ENCODE measurements around the gene PALM2AKAP2. TPM values are rescaled to one million over a fixed set of nuclear protein-coding genes. Genes with fewer than 3 reads are reported as not detected.

PALM2AKAP2 gene
- total RNA-seq, 1 experiment from 2014 or later = 2.1 TPM

DNA sequence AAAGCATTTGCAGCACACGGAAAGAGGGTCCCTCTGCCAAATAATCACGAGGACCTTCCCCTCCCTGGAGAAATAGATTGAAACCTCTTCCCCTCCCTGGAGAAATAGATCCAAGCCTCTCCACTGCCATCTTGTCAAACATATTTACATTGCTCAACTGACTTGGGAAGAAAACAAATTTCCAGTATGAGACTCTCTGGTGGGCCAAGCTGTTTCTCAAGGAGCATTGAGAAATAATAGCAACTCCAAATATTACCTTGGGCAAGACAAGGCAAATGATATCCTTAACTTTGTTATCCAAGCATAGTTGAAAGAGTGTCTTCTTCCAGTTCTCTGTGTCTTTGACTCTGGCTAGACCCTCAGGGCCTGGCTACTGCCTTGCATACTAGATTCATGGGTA is 45.2 kb upstream of the PALM2AKAP2 start:
- Histone ChIP-seq H3K9me3 (ENCODE audit: insufficient read depth, low read depth) (no peaks in the 10 kb centered on the region; the same call in 1 of the 2 replicates), H2AFZ (no peak overlapping the region), H4K20me1 (ENCODE audit: insufficient read depth) (no peaks in the 10 kb centered on the region), H3K9me2 (ENCODE audit: insufficient read depth) (no peaks in the 10 kb centered on the region), H3K4me3 (no peak overlapping the region), H3K79me2 (ENCODE audit: low read depth) (no peaks in the 10 kb centered on the region), H3K27ac (no peak overlapping the region), H3K27me3 (ENCODE audit: insufficient read depth, low read depth) (no peaks in the 10 kb centered on the region), H3K4me2 (no peak overlapping the region), H3F3A (ENCODE audit: insufficient read depth, low read depth) (peaks cover 29% of the 10 kb centered on the region), H3K36me3 (ENCODE audit: low read depth) (no peaks in the 10 kb centered on the region), H3K4me1 (replicated peaks; ENCODE audit: insufficient read depth) (peaks cover 36% of the 10 kb centered on the region)
- ChIA-PET CTCF (no interaction called here), POLR2A (ENCODE audit: unreplicated experiment) (no interaction called here)
- intact Hi-C loops (cut with micrococcal nuclease; ENCODE audit: unreplicated experiment) = no loop called here
- no TSS peak for BruUV-seq (replicated peaks)
- no peak for TF ChIP-seq EZH2 (IDR thresholded peaks at IDR 0.05; ENCODE audit: low read depth)
- TF ChIP-seq, protein P1, sequence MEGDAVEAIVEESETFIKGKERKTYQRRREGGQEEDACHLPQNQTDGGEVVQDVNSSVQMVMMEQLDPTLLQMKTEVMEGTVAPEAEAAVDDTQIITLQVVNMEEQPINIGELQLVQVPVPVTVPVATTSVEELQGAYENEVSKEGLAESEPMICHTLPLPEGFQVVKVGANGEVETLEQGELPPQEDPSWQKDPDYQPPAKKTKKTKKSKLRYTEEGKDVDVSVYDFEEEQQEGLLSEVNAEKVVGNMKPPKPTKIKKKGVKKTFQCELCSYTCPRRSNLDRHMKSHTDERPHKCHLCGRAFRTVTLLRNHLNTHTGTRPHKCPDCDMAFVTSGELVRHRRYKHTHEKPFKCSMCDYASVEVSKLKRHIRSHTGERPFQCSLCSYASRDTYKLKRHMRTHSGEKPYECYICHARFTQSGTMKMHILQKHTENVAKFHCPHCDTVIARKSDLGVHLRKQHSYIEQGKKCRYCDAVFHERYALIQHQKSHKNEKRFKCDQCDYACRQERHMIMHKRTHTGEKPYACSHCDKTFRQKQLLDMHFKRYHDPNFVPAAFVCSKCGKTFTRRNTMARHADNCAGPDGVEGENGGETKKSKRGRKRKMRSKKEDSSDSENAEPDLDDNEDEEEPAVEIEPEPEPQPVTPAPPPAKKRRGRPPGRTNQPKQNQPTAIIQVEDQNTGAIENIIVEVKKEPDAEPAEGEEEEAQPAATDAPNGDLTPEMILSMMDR (conservative IDR thresholded peaks at IDR 0.05) = no peak
- DNase-seq = no peak

DNA sequence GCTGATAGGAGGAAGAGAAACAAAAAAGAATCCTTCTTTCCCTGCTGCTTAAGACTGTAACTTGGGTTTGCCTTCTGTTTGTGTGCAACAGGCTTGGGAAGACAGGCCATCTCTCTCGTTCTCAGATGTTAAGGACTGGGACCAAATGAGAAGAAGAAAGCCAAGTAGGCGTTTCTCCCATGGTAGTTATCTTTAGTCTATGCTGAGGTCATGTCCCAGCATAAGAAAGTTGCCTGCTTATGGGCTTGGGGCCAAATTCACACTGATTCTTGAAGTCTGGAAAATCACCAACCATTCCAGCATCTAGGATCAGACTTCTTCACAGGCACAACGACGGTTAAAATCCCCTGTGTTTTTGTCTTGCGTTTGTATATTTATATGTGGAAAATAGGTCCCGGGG is 44.2 kb upstream of the PALM2AKAP2 start:
- H3K27ac ChIP-seq = no peak overlapping the region
- no peaks in the 10 kb centered on the region; the same call in 1 of the 2 replicates for H3K9me3 ChIP-seq (ENCODE audit: insufficient read depth, low read depth)
- H3K9me2 ChIP-seq (ENCODE audit: insufficient read depth) = no peaks in the 10 kb centered on the region
- peaks cover 32% of the 10 kb centered on the region for H3K4me1 ChIP-seq (replicated peaks; ENCODE audit: insufficient read depth)
- no TSS peak for BruUV-seq (replicated peaks)
- no peak overlapping the region for H3K4me3 ChIP-seq
- no peak for TF ChIP-seq EZH2 (IDR thresholded peaks at IDR 0.05; ENCODE audit: low read depth)
- TF ChIP-seq, protein P1 (conservative IDR thresholded peaks at IDR 0.05) = no peak
- no peak overlapping the region for H2AFZ ChIP-seq
- no peaks in the 10 kb centered on the region for H3K27me3 ChIP-seq (ENCODE audit: insufficient read depth, low read depth)
- H3K36me3 ChIP-seq (ENCODE audit: low read depth) = no peaks in the 10 kb centered on the region
- H3K4me2 ChIP-seq = no peak overlapping the region
- peaks cover 26% of the 10 kb centered on the region; the same call in 1 of the 2 replicates for H3F3A ChIP-seq (ENCODE audit: insufficient read depth, low read depth)
- no peaks in the 10 kb centered on the region for H3K79me2 ChIP-seq (ENCODE audit: low read depth)
- CTCF ChIA-PET = no interaction called here
- DNase-seq = no peak
- H4K20me1 ChIP-seq (ENCODE audit: insufficient read depth) = no peaks in the 10 kb centered on the region
- POLR2A ChIA-PET (ENCODE audit: unreplicated experiment) = interaction anchor here (0.7 kb wide), 1 partner anchor 15 kb away, joined by 3 read pairs; no protein-coding TSS in a partner anchor
- intact Hi-C loops (cut with micrococcal nuclease; ENCODE audit: unreplicated experiment) = no loop called here

DNA sequence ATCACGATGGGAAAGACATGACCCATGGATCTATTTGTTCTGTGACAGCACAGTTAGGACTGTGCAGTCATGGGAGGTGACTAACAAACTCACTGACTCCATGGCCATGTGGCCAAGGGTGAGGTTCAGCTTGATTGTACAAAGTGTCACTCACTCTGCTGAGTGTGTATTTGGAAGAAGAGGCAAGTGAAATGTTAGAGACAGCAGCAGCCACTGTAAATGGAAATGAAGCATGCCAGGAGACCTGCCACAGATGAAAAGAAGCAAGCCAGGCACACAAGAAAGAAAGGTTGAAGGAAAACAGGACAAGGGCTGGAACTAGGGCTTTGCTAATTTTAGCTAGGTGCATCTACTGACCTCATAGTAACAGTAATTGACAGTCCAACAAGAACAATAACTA is 42.7 kb upstream of the PALM2AKAP2 start:
- ChIA-PET POLR2A (ENCODE audit: unreplicated experiment) (no interaction called here), CTCF (no interaction called here)
- no peaks in the 10 kb centered on the region for H3K9me2 ChIP-seq (ENCODE audit: insufficient read depth)
- no peaks in the 10 kb centered on the region for H3K79me2 ChIP-seq (ENCODE audit: low read depth)
- H3K27ac ChIP-seq = no peak overlapping the region
- H3K9me3 ChIP-seq (ENCODE audit: insufficient read depth, low read depth) = no peaks in the 10 kb centered on the region; the same call in 1 of the 2 replicates
- H2AFZ ChIP-seq = no peak overlapping the region
- no TSS peak for BruUV-seq (replicated peaks)
- peaks cover 21% of the 10 kb centered on the region; the same call in 1 of the 2 replicates for H3F3A ChIP-seq (ENCODE audit: insufficient read depth, low read depth)
- no peaks in the 10 kb centered on the region for H4K20me1 ChIP-seq (ENCODE audit: insufficient read depth)
- intact Hi-C loops (cut with micrococcal nuclease; ENCODE audit: unreplicated experiment) = no loop called here
- H3K4me3 ChIP-seq = no peak overlapping the region
- peaks cover 27% of the 10 kb centered on the region for H3K4me1 ChIP-seq (replicated peaks; ENCODE audit: insufficient read depth)
- DNase-seq = no peak
- H3K36me3 ChIP-seq (ENCODE audit: low read depth) = no peaks in the 10 kb centered on the region
- TF ChIP-seq, protein P1 (conservative IDR thresholded peaks at IDR 0.05) = no peak
- TF ChIP-seq EZH2 (IDR thresholded peaks at IDR 0.05; ENCODE audit: low read depth) = no peak
- no peak overlapping the region for H3K4me2 ChIP-seq
- H3K27me3 ChIP-seq (ENCODE audit: insufficient read depth, low read depth) = no peaks in the 10 kb centered on the region
